H1 (cell line): ENCODE measurements around the gene FBXO38.

ENCODE experiments used
- CHD2 ChIP-seq: IDR thresholded peaks from 2 replicates; pipeline ENCODE4 v1.6.1; 2012; ENCODE audit warnings: low read length, improper control_type of control experiment
- RAD21 ChIP-seq, 2 experiments: IDR thresholded peaks in 1 of 2; conservative IDR thresholded peaks in 1 of 2; 2 replicates each; pipeline ENCODE4 v1.6.1; 2011; ENCODE audit warnings: low read depth in 2 of 2, low read length in 2 of 2, improper control_type of control experiment in 1 of 2, inconsistent platforms in 1 of 2, mild to moderate bottlenecking in 1 of 2, moderate library complexity in 1 of 2
- SP1 ChIP-seq: IDR thresholded peaks from 2 replicates; pipeline ENCODE4 v1.6.1; 2011; ENCODE audit warnings: low read depth, low read length
- TF ChIP-seq, protein P1 (sequence below), 3 experiments: IDR thresholded peaks; 1 replicate in 2 of 3; 2 replicates in 1 of 3; pipeline versions ENCODE4 v1.5.1 to v1.6.1; 2011; ENCODE audit warnings: low read length in 3 of 3, mild to moderate bottlenecking in 3 of 3, inconsistent platforms in 2 of 3, low read depth in 1 of 3, moderate library complexity in 1 of 3; ENCODE audit not compliant: insufficient read depth in 1 of 3; ENCODE audit errors: control extremely low read depth in 1 of 3

DNA sequence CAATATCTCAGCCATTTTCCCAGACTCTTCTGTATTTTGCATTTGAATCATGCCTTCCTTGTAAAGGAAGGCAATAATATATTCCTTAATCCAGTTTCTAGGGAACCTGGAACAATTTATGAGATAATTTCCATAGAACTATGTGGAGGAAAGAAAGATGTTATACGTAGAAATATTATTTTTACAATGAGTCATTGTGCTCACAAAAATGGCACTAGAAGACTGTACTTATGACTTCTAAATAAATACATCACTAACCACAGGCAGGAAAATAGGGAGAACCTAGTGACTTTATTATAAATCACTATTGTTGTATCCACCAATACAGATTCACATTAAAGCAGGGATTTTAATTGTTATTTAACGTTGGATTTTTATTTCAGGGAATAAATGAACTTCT lies 87.6 kb downstream of the FBXO38 start:
- no peak for TF ChIP-seq RAD21 (IDR thresholded peaks at IDR 0.05 in 1 of 2, conservative IDR thresholded peaks at IDR 0.05 in 1 of 2; ENCODE audit: low read depth in 2 of 2, low read length in 2 of 2)
- TF ChIP-seq CHD2 = no peak
- TF ChIP-seq SP1 = no peak
- TF ChIP-seq, protein P1, sequence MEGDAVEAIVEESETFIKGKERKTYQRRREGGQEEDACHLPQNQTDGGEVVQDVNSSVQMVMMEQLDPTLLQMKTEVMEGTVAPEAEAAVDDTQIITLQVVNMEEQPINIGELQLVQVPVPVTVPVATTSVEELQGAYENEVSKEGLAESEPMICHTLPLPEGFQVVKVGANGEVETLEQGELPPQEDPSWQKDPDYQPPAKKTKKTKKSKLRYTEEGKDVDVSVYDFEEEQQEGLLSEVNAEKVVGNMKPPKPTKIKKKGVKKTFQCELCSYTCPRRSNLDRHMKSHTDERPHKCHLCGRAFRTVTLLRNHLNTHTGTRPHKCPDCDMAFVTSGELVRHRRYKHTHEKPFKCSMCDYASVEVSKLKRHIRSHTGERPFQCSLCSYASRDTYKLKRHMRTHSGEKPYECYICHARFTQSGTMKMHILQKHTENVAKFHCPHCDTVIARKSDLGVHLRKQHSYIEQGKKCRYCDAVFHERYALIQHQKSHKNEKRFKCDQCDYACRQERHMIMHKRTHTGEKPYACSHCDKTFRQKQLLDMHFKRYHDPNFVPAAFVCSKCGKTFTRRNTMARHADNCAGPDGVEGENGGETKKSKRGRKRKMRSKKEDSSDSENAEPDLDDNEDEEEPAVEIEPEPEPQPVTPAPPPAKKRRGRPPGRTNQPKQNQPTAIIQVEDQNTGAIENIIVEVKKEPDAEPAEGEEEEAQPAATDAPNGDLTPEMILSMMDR (IDR thresholded peaks at IDR 0.05; ENCODE audit: control extremely low read depth in 1 of 3, insufficient read depth in 1 of 3, low read depth in 1 of 3, low read length in 3 of 3) = no peak
